Measurements from ENCODE around the gene MYO1A.

- no peak for TF ChIP-seq CTCF (conservative IDR thresholded peaks at IDR 0.05 in 1 of 2, IDR thresholded peaks at IDR 0.05 in 1 of 2; ENCODE audit: extremely low read depth in 1 of 2, insufficient read depth in 1 of 2, low read depth in 1 of 2, low read length in 2 of 2)
- no peak for TF ChIP-seq EZH2 (IDR thresholded peaks at IDR 0.05; ENCODE audit: borderline replicate concordance, low read length)
Measured at GRCh38 chr12:56991319-56992246, 58.3 kb downstream of the MYO1A start.
